GM18861 (cell line): Measurements from ENCODE around the gene ANKRD53.

Experiments
- ATAC-seq: cut with Tn5 transposase; IDR thresholded peaks from one replicate; pipeline ENCODE4 v1.9.1; 2021; ENCODE audit not compliant: unreplicated experiment

The ANKRD53 gene

DNA sequence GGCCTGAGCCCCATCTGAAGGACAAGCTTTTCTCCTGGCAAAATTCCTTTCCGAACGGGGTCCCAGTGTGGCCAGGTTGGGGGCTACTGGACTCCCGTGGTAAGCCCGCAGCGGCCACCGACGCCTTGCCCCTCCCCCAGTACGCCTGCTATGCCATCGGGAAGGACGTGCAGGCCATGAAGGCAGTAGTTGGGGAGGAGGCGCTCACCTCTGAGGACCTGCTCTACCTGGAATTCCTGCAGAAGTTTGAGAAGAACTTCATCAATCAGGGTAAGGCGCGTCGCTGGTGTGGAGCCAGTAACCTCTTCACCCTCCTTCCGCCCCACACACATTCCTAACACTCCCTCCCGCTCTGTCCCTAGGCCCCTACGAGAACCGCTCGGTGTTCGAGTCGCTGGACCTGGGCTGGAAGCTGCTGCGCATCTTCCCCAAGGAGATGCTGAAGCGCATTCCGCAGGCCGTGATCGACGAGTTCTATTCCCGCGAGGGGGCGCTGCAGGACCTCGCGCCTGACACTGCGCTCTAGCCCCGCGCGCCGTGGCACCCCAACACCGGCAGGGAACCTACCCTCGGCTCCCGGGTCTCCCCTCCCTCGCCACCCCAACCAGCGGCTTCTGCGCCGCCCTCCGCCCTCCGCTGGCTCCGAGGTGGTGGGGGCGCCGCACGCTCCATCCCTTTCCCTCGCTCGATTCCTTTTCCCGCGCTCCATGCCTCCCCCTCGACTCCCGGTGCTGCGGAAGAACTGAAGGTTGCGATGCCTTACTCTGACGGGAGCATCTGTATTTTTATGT lies 13.6 kb upstream of the ANKRD53 start:
- ATAC-seq = peak; percentile 73

DNA sequence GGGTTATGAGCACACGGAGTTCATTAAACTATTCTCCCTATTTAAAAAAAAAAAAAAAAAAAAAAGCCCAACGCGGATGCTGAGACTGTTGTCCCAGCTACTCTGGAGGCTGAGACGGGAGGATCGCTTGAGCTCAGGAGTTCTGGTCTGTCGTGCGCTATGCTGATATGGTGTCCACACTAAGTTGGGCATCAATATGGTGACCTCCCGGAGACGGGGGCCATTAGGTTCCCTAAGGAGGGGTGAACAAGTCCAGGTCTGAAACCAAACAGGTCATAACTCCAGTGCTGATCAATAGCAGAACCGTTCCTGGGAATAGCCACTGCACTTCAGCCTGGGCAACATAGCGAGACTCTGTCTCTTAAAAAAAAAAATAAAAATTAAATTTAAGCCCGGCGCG lies 12.9 kb upstream of the ANKRD53 start:
- ATAC-seq = no peak

DNA sequence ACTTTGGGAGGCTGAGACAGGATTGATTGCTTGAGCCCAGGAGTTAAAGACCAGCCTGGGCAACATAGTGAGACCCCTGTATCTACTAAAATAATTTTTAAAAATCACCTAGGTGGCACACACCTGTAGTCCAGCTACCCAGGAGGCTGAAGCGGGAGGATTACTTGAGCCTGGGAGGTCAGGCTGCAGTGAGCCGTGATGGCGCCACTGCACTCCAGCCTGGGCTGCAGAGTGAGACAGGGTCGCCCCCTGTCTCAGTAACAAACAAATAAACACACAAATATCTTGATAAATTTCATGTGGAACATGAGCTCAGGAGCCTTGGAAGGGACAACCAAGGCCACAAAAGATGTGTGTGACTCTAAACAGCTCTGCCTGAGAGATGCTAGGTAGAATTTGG lies 11.7 kb upstream of the ANKRD53 start:
- ATAC-seq = no peak

GRCh38 chr2:70967189-70967588 lies 11.2 kb upstream of the ANKRD53 start:
- ATAC-seq = no peak

GRCh38 chr2:70974592-70974991 lies 3.8 kb upstream of the ANKRD53 start:
- ATAC-seq = no peak

- ATAC-seq = no peak
Observed at GRCh38 chr2:70975237-70975636, 3.2 kb upstream of the ANKRD53 start.

GRCh38 chr2:70977605-70978205 lies 725 bp upstream of the ANKRD53 start:
- ATAC-seq = no peak

GRCh38 chr2:70979180-70979488 lies 704 bp downstream of the ANKRD53 start:
- ATAC-seq = no peak

DNA sequence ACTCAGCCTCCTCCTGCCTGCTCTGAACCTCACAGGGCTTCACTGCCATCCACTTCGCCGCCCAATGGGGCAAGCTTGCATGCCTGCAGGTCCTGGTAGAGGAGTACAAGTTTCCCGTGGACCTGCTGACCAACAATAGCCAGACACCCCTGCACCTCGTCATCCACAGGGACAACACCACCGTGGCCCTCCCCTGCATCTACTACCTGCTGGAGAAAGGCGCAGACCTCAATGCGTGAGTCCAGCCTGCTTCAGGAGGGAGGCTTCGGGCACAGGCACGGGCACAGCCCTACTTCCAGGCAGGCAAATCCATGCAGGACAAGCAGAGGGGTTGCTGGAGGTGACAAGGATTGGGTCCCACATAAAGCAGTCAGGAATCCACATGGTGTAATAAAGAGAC lies 1.2 kb downstream of the ANKRD53 start:
- ATAC-seq = no peak

- no peak for ATAC-seq
Observed at GRCh38 chr2:70981421-70981820, 3.0 kb downstream of the ANKRD53 start.

- no peak for ATAC-seq
Observed at GRCh38 chr2:70981866-70982810, 3.7 kb downstream of the ANKRD53 start.

- no peak for ATAC-seq
Observed at GRCh38 chr2:70982971-70983370, 4.5 kb downstream of the ANKRD53 start.

- no peak for ATAC-seq
Observed at GRCh38 chr2:70983506-70984227, 5.2 kb downstream of the ANKRD53 start.

GRCh38 chr2:70984228-70984575 lies 5.8 kb downstream of the ANKRD53 start:
- no peak for ATAC-seq

- ATAC-seq = peak; percentile 94
Observed at GRCh38 chr2:70984576-70985282, 6.3 kb downstream of the ANKRD53 start.

DNA sequence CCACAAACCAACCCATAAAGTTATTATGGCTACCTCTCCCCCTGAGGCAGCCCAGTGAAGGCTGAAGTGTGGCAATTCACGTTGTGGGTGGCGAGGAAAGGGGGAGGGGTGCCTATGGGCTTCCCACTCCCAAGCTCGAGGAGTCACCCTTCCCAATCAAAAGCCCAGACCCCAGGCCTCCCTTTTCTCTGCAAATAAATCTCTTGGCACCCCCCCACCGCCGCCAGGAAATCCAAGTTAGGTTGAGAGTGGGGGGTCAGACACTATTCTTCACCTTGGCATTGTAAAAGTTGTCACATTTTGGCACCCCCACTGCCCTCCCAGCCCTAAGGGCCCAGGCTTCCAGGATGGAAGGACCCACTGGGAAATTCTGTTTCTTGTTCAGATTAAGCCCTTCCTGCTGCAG lies 6.9 kb downstream of the ANKRD53 start:
- ATAC-seq = no peak

GRCh38 chr2:70985956-70986355 lies 7.5 kb downstream of the ANKRD53 start:
- no peak for ATAC-seq

DNA sequence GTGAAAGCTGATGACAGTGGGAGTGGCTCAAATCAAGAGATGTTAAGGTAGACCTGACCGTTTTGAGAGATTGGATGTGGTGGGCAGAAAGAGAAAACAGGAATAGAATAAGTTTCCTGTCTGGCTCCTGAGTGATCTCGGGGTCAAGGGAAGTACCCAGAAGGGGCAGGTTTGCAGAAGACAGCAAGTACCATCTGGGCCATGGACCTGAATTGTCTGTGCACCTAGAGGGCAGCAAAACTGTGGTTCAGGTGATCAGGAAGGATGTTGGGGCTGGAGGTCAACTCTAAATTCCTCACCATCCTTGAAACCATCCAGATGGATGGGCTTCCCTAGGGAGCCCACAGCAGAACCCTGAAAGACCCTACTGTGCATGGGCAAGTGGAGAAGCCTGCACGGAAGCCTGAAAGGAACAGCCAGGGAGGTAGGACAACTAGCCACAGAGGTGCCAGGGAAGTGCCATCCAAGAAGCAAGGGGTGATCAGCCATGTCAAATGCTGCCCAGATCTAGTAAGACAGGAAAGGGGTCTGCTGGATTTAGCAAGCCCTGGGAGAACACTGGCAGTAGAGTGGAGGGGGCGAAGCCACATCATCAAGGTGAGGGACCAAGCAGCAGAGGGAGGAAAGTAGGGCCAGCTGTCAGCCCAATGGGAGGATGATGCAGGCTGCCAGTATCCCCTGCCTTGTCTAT lies 8.2 kb downstream of the ANKRD53 start:
- no peak for ATAC-seq

DNA sequence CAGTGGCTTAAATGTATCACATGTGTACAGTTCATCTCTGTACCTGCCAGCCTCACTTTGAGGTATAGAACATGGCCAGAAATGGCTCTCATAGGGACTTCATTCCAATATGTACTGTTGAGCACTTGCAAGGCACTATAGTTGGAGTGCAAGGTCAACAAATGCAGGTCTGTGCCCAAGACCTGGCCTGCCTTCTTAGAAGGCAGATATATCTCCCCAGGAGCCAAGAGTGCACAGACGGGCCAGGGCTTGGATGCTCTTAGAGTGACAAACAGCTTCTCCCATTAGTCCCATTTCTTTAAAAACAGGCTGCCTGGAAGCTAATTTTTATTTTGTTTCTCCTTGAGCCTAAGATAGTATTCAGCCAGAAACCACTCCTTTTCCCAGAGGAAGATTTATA lies 9.0 kb downstream of the ANKRD53 start:
- ATAC-seq = no peak

GRCh38 chr2:70988151-70988550 lies 9.7 kb downstream of the ANKRD53 start:
- no peak for ATAC-seq
